ENCODE results near the gene NEK4.

Gene NEK4

DNA sequence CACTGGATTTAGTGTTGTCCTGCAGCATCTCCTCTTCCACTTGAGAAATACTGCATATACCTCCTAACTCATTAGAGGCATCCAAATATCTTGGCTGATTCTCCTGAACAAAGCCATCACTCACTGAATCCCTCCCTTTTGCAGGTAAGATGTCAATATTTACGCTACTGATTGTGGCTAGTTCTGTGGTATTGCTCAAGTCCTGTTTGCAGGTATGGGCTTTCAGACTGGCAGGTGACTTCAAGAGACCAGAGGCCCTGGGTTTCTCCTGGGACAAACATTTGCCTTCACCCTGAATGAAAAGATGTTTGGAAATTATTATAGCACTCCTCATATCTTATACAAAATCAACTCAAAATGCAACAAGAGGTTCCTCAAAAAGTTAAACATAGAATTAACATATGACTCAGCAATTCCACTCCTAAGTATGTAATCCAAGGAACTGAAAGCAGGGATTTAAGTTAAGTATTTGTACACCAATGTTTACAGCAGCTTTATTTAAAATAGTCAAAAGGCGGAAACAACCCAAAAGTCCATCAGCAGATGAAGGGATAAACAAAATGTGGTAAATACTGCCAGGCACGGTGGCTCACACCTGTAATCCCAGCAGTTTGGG lies 18.6 kb downstream of the NEK4 start:
- DNase-seq (ENCODE audit: extremely low read depth, insufficient read length): no peak
- peaks cover 2% of the 10 kb centered on the region for H3K36me3 ChIP-seq (ENCODE audit: control insufficient read depth, insufficient read depth, low read length)
- TF ChIP-seq, protein P1, sequence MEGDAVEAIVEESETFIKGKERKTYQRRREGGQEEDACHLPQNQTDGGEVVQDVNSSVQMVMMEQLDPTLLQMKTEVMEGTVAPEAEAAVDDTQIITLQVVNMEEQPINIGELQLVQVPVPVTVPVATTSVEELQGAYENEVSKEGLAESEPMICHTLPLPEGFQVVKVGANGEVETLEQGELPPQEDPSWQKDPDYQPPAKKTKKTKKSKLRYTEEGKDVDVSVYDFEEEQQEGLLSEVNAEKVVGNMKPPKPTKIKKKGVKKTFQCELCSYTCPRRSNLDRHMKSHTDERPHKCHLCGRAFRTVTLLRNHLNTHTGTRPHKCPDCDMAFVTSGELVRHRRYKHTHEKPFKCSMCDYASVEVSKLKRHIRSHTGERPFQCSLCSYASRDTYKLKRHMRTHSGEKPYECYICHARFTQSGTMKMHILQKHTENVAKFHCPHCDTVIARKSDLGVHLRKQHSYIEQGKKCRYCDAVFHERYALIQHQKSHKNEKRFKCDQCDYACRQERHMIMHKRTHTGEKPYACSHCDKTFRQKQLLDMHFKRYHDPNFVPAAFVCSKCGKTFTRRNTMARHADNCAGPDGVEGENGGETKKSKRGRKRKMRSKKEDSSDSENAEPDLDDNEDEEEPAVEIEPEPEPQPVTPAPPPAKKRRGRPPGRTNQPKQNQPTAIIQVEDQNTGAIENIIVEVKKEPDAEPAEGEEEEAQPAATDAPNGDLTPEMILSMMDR (IDR thresholded peaks at IDR 0.05; ENCODE audit: insufficient read depth, low read length, poor library complexity, severe bottlenecking): no peak

DNA sequence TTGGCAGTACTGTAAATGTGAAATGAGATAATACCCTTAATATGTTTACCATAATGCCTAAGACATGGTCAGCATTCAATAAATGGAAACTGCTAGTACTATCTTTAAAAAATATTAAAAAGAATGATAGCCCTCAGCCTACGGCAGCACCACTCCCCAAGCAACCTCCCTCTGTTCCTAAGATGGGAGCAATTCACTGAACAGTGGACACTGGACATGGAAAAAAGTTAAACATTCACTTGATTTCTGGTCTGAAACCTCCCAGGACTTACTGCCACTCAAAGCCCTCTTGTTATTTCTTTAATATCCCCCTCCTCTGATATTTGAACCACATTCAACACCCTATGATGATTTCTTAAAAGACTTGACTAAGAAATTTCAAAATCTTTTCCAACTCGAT lies 27.0 kb downstream of the NEK4 start:
- no peak for DNase-seq (ENCODE audit: extremely low read depth, insufficient read length)
- H3K36me3 ChIP-seq (ENCODE audit: control insufficient read depth, insufficient read depth, low read length): peaks cover 4% of the 10 kb centered on the region
- TF ChIP-seq, protein P1 (IDR thresholded peaks at IDR 0.05; ENCODE audit: insufficient read depth, low read length, poor library complexity, severe bottlenecking): no peak
- no peaks in the 10 kb centered on the region for H3K27me3 ChIP-seq (replicated peaks; ENCODE audit: control insufficient read depth, insufficient read depth, low read length)
- no peak overlapping the region for H3K4me3 ChIP-seq (replicated peaks; ENCODE audit: low read depth, low read length)

More for the DNA sequence above, 18.6 kb downstream of the NEK4 start:
- Histone ChIP-seq H3K4me3 (replicated peaks; ENCODE audit: low read depth, low read length) (no peak overlapping the region), H3K27me3 (replicated peaks; ENCODE audit: control insufficient read depth, insufficient read depth, low read length) (no peaks in the 10 kb centered on the region)

DNA sequence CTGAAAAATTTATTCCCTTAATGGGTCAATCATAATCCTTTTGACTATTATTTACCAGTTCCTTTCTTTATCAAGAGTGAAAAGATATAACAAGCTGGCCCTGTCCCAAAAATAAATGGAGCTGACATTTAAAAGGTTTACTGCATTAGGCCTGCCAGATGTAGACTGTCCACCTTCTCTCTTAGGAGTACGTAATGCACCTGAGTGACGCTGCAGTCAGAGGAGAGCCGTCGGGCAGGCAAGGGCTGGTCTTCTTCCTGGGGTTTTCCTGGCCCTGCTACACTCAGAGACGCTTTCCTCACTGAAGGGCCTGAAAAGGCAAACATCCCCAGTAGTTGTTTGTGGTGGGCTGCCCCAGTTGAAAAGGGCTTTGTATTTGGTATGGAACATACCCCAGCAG lies 27.6 kb downstream of the NEK4 start:
- Histone ChIP-seq H3K27me3 (replicated peaks; ENCODE audit: control insufficient read depth, insufficient read depth, low read length) (no peaks in the 10 kb centered on the region), H3K4me3 (replicated peaks; ENCODE audit: low read depth, low read length) (no peak overlapping the region), H3K36me3 (ENCODE audit: control insufficient read depth, insufficient read depth, low read length) (peaks cover 5% of the 10 kb centered on the region)
- no peak for DNase-seq (ENCODE audit: extremely low read depth, insufficient read length)
- TF ChIP-seq, protein P1 (IDR thresholded peaks at IDR 0.05; ENCODE audit: insufficient read depth, low read length, poor library complexity, severe bottlenecking): no peak

DNA sequence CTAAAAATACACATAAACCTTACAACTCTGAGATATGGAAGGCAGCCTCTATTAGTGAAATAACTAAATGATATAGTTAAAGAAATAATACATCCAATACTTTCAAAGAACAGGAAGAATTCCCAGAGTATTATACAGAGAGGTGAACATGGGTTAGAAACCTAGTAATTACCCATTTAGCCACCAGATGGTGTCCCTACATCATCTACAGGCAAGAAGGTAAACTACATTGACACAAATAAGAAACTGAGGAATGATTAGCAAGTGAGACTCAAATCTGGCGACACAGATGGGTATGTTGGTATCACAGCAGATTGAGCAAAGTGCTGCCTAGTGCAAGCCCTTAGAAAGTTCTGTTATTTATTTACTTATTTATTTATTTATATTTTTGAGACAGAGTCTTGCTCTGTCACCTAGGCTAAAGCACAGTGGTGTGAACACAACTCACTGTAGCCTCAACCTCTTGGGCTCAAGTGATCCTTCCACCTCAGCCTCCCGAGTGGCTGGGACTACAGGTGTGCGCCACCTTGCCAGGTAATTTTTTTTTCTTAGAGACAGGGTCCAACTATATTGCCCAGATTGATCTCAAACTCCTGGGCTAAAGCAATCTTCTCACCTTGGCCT lies 28.2 kb downstream of the NEK4 start:
- H3K27me3 ChIP-seq (replicated peaks; ENCODE audit: control insufficient read depth, insufficient read depth, low read length): no peaks in the 10 kb centered on the region
- no peak overlapping the region for H3K4me3 ChIP-seq (replicated peaks; ENCODE audit: low read depth, low read length)
- DNase-seq (ENCODE audit: extremely low read depth, insufficient read length): no peak
- TF ChIP-seq, protein P1 (IDR thresholded peaks at IDR 0.05; ENCODE audit: insufficient read depth, low read length, poor library complexity, severe bottlenecking): peak; percentile 57
- H3K36me3 ChIP-seq (ENCODE audit: control insufficient read depth, insufficient read depth, low read length): peaks cover 6% of the 10 kb centered on the region

DNA sequence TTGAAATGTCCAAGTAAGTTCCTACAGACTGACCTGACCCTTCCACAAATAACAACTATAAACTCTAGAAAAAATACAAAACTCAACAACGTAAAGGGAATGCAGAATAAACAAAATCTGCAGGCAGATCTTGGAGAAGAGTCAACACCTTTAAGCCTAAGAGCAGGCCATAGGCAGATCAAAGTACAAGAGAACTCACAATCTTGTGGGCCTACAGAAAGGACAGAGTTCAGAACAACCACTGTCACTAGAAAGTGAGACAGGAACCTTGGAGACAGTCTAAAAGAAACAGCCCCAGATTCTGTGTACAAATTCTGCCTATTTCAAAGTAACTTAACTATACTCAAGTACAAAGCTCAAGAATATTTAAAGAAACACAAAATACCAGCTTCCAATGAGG lies 31.0 kb downstream of the NEK4 start:
- H3K36me3 ChIP-seq (ENCODE audit: control insufficient read depth, insufficient read depth, low read length): peaks cover 5% of the 10 kb centered on the region
- H3K27me3 ChIP-seq (replicated peaks; ENCODE audit: control insufficient read depth, insufficient read depth, low read length): no peaks in the 10 kb centered on the region
- H3K4me3 ChIP-seq (replicated peaks; ENCODE audit: low read depth, low read length): no peak overlapping the region
- DNase-seq (ENCODE audit: extremely low read depth, insufficient read length): no peak
- TF ChIP-seq, protein P1 (IDR thresholded peaks at IDR 0.05; ENCODE audit: insufficient read depth, low read length, poor library complexity, severe bottlenecking): no peak
